Adipocyte (in vitro differentiated cells): Measurements from ENCODE around the gene RTN4.
A peak's percentile ranks its signal among the peaks of the same experiment; 100 is the strongest.
"Not testable (repeated sequence)": the region's sequence is repeated elsewhere in the genome, so short reads cannot be mapped to it uniquely, and the experiment has no call there.

Experiments used
- DNase-seq: peaks from one replicate; pipeline ENCODE4 v3.0.0-alpha.2; 2015; ENCODE audit warnings: low read depth
- H3K27me3 ChIP-seq: replicated peaks from 2 replicates; pipeline ENCODE4 v1.7.0; 2013; ENCODE audit warnings: mild to moderate bottlenecking, low read length, moderate library complexity; ENCODE audit not compliant: control insufficient read depth, insufficient read depth
- H3K36me3 ChIP-seq: 2 replicates; pipeline ENCODE4 v1.7.0; 2013; ENCODE audit warnings: low read length, mild to moderate bottlenecking, moderate library complexity; ENCODE audit not compliant: control insufficient read depth, insufficient read depth, severe bottlenecking
- H3K4me1 ChIP-seq: 2 replicates; pipeline ENCODE4 v1.7.0; 2013; ENCODE audit warnings: mild to moderate bottlenecking, low read length, moderate library complexity; ENCODE audit not compliant: control insufficient read depth, insufficient read depth
- H3K4me3 ChIP-seq: 2 replicates; pipeline ENCODE4 v1.7.0; 2013; ENCODE audit warnings: mild to moderate bottlenecking, low read length, moderate library complexity
- H3K9ac ChIP-seq: 2 replicates; pipeline ENCODE4 v1.7.0; 2013; ENCODE audit warnings: mild to moderate bottlenecking, low read length, moderate library complexity
- H3K9me3 ChIP-seq: 2 replicates; pipeline ENCODE4 v1.7.0; 2013; ENCODE audit warnings: mild to moderate bottlenecking, low read length, moderate library complexity; ENCODE audit not compliant: control insufficient read depth

RTN4 gene, protein sequence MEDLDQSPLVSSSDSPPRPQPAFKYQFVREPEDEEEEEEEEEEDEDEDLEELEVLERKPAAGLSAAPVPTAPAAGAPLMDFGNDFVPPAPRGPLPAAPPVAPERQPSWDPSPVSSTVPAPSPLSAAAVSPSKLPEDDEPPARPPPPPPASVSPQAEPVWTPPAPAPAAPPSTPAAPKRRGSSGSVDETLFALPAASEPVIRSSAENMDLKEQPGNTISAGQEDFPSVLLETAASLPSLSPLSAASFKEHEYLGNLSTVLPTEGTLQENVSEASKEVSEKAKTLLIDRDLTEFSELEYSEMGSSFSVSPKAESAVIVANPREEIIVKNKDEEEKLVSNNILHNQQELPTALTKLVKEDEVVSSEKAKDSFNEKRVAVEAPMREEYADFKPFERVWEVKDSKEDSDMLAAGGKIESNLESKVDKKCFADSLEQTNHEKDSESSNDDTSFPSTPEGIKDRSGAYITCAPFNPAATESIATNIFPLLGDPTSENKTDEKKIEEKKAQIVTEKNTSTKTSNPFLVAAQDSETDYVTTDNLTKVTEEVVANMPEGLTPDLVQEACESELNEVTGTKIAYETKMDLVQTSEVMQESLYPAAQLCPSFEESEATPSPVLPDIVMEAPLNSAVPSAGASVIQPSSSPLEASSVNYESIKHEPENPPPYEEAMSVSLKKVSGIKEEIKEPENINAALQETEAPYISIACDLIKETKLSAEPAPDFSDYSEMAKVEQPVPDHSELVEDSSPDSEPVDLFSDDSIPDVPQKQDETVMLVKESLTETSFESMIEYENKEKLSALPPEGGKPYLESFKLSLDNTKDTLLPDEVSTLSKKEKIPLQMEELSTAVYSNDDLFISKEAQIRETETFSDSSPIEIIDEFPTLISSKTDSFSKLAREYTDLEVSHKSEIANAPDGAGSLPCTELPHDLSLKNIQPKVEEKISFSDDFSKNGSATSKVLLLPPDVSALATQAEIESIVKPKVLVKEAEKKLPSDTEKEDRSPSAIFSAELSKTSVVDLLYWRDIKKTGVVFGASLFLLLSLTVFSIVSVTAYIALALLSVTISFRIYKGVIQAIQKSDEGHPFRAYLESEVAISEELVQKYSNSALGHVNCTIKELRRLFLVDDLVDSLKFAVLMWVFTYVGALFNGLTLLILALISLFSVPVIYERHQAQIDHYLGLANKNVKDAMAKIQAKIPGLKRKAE

DNA sequence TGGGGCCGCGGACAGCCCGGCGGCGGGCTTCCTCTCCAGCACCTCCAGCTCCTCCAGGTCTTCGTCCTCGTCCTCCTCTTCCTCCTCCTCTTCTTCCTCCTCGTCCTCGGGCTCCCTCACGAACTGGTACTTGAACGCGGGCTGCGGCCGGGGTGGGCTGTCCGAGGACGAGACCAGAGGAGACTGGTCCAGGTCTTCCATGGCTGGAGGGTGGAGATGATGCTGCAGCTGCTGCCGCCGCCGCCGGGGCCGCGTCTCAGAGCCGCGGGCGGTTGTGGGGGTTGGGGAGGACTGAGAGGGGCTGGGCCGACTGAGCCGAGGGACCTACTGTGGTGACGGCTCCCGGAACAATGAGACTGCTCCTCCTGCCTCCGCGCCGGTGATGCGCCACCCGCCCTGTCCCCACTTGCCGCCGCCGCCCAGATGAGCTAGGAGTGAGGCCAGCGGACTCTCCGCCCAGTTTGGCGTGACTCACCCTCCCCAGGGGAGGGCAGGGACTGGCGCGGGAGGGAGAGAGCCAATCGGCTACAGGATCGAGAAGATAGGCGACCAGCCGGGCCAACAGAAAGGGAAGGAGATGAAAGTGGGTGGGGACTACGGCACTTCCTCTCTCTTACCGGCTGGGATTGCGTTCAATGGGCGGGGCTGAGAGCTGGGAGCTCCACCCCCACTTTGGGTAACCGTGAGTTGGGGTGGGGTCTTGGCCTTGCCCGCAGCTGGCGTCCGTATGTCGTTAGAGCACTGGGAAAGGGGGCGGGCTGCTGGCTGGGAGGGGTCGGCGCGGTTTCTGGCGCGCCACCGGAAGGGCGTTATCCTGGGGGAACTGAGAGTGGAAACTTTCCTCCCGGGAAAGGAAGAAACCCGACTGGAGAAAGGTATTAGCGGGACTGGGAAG, at the start of gene RTN4:
RTN4 (minus strand) TSS at position 352 of the 895 bp plus-strand sequence; CDS start at position 201, 151 bp downstream.
- H3K4me3 ChIP-seq, result peak within 1 kb of the TSS; percentile 100
- DNase-seq, result peak; percentile 99
- H3K9me3 ChIP-seq, result no peaks in the 10 kb centered on the region
- H3K36me3 ChIP-seq, result no peaks in the 10 kb centered on the region
- H3K4me1 ChIP-seq, result peaks cover 23% of the 10 kb centered on the region
- no peaks in the 10 kb centered on the region for H3K27me3 ChIP-seq
- H3K9ac ChIP-seq, result peak within 1 kb of the TSS; percentile 100

DNA sequence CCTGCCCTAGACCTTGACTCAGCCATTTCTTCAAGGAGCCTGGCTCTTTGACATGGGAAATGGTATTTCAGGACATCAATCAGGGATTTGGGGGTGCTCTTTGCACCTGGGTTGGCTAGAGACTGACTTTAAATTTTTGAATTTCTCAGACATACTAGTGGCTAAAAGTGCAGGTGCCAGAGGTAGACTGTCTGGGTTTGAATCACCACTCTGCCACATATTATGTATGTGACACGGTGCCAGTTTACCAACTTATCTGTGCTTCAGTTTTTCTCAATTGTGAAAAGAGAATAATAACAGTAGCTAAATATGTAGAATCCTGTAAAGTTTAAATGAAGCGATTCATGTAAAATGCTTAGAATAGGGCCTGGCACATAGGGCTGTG, 49.2 kb upstream of the RTN4 start:
- Histone ChIP-seq H3K27me3 (no peaks in the 10 kb centered on the region), H3K9me3 (no peaks in the 10 kb centered on the region), H3K36me3 (no peaks in the 10 kb centered on the region), H3K4me1 (peaks cover 68% of the 10 kb centered on the region), H3K9ac (peak overlapping the region; percentile 88), H3K4me3 (no peak overlapping the region)
- DNase-seq, result no peak

DNA sequence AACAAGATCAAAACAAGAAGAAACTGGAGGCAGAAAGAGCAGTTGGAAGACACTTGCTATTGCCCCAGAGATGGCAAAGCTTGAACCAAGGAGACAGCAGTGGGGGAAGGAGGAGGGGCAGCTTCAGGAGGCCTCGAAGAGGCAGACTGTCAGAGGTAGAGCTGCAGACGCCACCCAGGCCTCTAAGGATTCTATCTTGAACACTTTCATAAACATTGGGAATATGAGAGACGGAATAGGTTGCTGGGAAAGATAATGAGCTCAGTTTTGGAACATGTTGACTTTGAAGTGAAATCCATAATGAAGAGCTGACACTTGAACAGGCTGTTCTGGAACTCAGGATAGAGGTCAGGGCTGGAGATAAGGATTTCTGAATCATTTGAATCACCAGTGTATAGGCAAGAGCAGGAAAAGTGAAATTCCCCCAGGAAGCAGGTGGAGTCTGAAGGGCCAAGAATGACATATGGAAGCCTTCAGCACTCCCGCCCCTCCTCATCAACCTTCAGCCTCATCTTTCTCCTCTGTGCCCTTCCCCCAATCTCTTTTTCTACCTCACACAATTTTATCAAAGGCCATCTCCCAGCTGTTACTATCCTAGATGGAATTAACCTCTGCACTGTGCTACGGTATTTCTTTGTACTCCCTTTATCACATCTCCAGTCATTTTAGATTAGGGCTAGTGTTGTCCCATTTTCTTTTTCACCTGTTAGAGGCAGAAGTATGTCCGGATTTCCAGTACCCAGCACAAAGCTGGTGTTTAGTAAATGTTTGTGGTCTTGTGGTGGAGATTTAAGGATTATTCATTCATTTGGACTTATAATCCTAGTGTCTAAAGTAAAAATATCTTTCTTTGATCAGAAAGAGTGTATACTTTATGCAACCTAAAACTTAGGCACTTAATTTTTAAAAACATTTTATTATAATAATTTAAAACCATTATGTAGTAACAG, 47.5 kb upstream of the RTN4 start:
- Histone ChIP-seq H3K36me3 (no peaks in the 10 kb centered on the region), H3K4me3 (peak overlapping the region; percentile 51)

DNA sequence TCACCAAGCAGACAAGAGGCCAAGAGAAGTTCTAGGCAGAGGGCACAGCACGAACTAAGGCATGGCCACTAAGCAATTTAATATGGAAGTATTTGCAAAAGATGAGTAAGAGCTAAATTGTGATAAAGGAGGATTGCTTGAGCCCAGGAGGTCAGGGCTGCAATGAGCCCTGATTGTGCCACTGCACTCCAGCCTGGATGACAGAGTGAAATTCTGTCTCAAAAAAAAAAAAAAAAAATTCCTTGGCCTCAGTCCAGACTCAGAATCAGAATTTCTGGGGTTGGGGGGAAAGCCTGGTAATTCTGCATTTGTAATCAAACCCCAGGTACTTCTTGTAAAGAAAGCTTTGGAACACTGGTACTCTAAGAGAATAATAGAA, 46.8 kb upstream of the RTN4 start:
- Histone ChIP-seq H3K4me3 (peak overlapping the region; percentile 51), H3K36me3 (no peaks in the 10 kb centered on the region), H3K4me1 (peaks cover 62% of the 10 kb centered on the region), H3K27me3 (no peaks in the 10 kb centered on the region), H3K9ac (peak overlapping the region; percentile 66), H3K9me3 (no peaks in the 10 kb centered on the region)
- no peak for DNase-seq

More for the DNA sequence above, 47.5 kb upstream of the RTN4 start:
- Histone ChIP-seq H3K9me3 (no peaks in the 10 kb centered on the region), H3K4me1 (peaks cover 68% of the 10 kb centered on the region), H3K27me3 (no peaks in the 10 kb centered on the region), H3K9ac (peak overlapping the region; percentile 66)
- DNase-seq, result no peak

DNA sequence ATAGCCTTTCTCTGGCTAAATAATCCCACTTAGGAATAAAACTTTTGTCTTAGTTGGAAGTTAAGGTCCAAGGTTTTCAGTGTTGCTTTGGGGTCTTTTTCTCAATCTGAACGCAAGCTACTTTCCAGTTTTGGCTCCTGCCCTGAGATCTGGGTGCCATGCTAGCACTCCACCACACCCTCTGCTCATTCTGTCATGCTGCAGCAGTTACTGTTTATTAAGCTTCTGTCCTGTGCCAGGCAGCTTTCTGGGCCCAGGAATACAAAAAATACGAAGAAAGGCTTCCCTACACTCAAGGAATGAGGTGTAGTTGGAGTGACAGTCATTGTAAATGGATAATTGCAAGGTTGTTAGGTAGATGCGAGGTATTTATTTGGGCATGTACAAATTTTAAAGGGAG, 46.3 kb upstream of the RTN4 start:
- Histone ChIP-seq H3K27me3 (no peaks in the 10 kb centered on the region), H3K9ac (peak overlapping the region; percentile 66), H3K36me3 (no peaks in the 10 kb centered on the region), H3K9me3 (no peaks in the 10 kb centered on the region), H3K4me1 (peaks cover 57% of the 10 kb centered on the region), H3K4me3 (peak overlapping the region; percentile 1)
- DNase-seq, result no peak

DNA sequence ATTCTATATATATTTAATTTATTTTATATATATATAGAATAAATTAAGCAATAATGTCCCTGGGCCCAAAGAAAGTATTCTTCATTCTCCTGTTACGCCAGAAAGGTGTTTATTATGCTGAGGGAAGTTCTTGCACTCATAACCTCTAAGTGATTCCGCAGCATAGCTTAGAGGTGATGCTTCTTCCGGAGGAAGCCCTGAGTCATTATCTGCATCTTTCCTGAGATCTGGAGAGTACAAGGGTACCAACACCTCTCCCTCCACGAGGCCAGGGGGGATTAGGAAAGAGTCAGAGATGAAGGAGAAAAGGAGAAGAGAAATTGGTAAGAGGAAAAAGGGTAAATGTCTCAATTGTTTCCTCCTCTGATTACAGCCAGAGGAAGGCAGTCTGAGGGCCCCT, 43.1 kb upstream of the RTN4 start:
- H3K36me3 ChIP-seq, result no peaks in the 10 kb centered on the region
- no peak overlapping the region for H3K4me3 ChIP-seq
- no peak overlapping the region for H3K9ac ChIP-seq
- no peaks in the 10 kb centered on the region for H3K9me3 ChIP-seq
- DNase-seq, result peak; percentile 53
- no peaks in the 10 kb centered on the region for H3K27me3 ChIP-seq
- peaks cover 34% of the 10 kb centered on the region for H3K4me1 ChIP-seq

DNA sequence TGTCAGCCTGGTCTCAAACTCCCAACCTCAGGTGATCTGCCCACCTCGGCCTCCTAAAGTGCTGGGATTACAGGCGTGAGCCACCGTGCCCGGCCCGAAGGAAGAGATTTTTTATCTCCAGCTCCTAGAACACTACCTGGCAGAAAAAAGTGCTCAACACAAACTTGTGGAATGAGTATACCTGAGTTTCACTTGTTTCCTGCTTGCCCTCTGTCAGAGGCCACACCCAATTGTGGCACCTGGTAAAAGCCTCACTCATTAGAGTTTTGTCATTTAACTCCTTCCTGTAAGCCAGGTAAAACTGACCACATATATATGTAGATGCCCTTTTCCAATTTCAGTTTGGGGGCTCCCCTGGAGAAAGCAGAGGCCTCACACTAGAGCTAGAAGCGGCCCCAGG, 42.2 kb upstream of the RTN4 start:
- no peak for DNase-seq
- no peaks in the 10 kb centered on the region for H3K27me3 ChIP-seq
- no peaks in the 10 kb centered on the region for H3K9me3 ChIP-seq
- H3K9ac ChIP-seq, result no peak overlapping the region
- H3K4me3 ChIP-seq, result no peak overlapping the region
- no peaks in the 10 kb centered on the region for H3K36me3 ChIP-seq
- peaks cover 32% of the 10 kb centered on the region for H3K4me1 ChIP-seq

DNA sequence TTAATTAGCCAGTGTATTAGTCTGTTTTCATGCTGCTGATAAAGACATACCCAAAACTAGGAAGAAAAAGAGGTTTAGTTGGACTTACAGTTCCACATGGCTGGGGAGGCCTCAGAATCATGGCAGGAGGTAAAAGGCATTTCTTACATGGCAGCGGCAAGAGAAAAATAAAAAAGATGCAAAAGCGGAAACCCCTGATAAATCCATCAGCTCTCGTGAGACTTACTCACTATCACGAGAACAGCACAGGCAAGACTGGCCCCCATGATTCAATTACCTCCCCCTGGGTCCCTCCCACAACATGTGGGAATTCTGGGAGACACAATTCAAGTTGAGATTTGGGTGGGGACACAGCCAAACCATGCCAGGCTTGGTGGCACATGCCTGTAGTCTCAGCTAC, 41.4 kb upstream of the RTN4 start:
- DNase-seq, H3K4me3 ChIP-seq, H3K9ac ChIP-seq, H3K36me3 ChIP-seq, H3K27me3 ChIP-seq, H3K9me3 ChIP-seq: not testable (repeated sequence)
- peaks cover 25% of the 10 kb centered on the region for H3K4me1 ChIP-seq

DNA sequence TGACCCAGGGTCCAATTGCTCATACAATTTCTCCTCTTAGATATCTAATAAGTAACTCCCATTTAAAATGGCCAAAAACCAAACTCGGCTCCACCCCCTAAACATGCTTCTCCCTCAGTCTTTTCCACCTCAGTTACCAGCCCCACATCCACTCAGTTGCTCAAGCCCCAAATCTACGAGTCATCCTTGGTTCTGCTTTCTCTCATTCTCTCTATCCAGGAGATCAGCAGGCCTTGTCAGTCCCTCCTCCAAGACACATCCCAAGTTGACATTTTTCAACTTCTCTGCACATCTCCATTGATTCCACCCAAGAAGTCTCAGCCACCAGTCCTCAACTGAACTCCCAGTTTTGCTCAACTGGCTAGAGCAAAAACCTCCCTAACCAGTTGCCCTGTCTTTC, 40.5 kb upstream of the RTN4 start:
- DNase-seq, result peak; percentile 61
- no peak overlapping the region for H3K4me3 ChIP-seq
- H3K9me3 ChIP-seq, result no peaks in the 10 kb centered on the region
- H3K4me1 ChIP-seq, result peaks cover 15% of the 10 kb centered on the region
- H3K27me3 ChIP-seq, result no peaks in the 10 kb centered on the region
- H3K9ac ChIP-seq, result no peak overlapping the region
- H3K36me3 ChIP-seq, result no peaks in the 10 kb centered on the region

DNA sequence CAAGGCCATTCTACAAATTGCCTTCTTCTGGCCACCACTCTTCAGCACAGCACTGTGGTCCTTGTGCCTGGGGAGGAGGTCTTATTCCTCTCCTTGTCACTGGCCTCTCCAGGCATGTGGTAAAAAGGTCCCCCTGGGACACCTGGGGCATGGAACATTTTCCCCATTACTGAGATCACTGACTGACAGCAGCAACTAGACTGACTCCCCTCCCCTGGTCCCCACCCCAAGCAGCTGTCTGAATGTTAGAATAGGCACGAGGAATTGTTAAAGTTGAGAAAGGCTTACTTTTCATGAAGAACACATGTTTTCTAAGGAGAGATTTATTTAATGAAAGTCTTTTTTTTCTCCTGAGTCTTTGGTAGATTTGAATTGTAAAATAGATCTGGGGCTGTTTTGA, 39.5 kb upstream of the RTN4 start:
- H3K4me3 ChIP-seq, result no peak overlapping the region
- H3K9me3 ChIP-seq, result no peaks in the 10 kb centered on the region
- H3K4me1 ChIP-seq, result peaks cover 15% of the 10 kb centered on the region
- no peak overlapping the region for H3K9ac ChIP-seq
- DNase-seq, result no peak
- no peaks in the 10 kb centered on the region for H3K27me3 ChIP-seq
- H3K36me3 ChIP-seq, result no peaks in the 10 kb centered on the region
